ENCODE data around the gene TMCO4.

The TMCO4 gene

GRCh38 chr1:19774180-19774785 lies 25.4 kb downstream of the TMCO4 start:
- DNase-seq = no peak

GRCh38 chr1:19773485-19773884 lies 26.2 kb downstream of the TMCO4 start:
- no peak for DNase-seq

- DNase-seq = peak; percentile 76
Observed at GRCh38 chr1:19772053-19772452, 27.7 kb downstream of the TMCO4 start.

GRCh38 chr1:19771350-19771749 lies 28.4 kb downstream of the TMCO4 start:
- DNase-seq = no peak

- DNase-seq = peak; percentile 30
Observed at GRCh38 chr1:19770436-19771190, 29.1 kb downstream of the TMCO4 start.

GRCh38 chr1:19769211-19769932 lies 30.3 kb downstream of the TMCO4 start:
- no peak for DNase-seq

GRCh38 chr1:19768353-19769210 lies 31.1 kb downstream of the TMCO4 start:
- no peak for DNase-seq

- DNase-seq = no peak
Observed at GRCh38 chr1:19765623-19766022, 34.1 kb downstream of the TMCO4 start.

GRCh38 chr1:19764848-19765247 lies 34.9 kb downstream of the TMCO4 start:
- no peak for DNase-seq

- DNase-seq = peak; percentile 9
Observed at GRCh38 chr1:19762175-19762779, 37.4 kb downstream of the TMCO4 start.

GRCh38 chr1:19759740-19760089 lies 40.0 kb downstream of the TMCO4 start:
- no peak for DNase-seq

- DNase-seq = no peak
Observed at GRCh38 chr1:19758227-19758830, 41.4 kb downstream of the TMCO4 start.

GRCh38 chr1:19757641-19758040 lies 42.1 kb downstream of the TMCO4 start:
- DNase-seq = no peak

GRCh38 chr1:19756480-19756879 lies 43.2 kb downstream of the TMCO4 start:
- DNase-seq = no peak

- no peak for DNase-seq
Observed at GRCh38 chr1:19754482-19754881, 45.2 kb downstream of the TMCO4 start.

- no peak for DNase-seq
Observed at GRCh38 chr1:19752083-19752696, 47.5 kb downstream of the TMCO4 start.

- DNase-seq = no peak
Observed at GRCh38 chr1:19750882-19751276, 48.8 kb downstream of the TMCO4 start.

GRCh38 chr1:19750101-19750881 lies 49.4 kb downstream of the TMCO4 start:
- DNase-seq = no peak

- DNase-seq = no peak
Observed at GRCh38 chr1:19749685-19750084, 50.0 kb downstream of the TMCO4 start.

- DNase-seq = no peak
Observed at GRCh38 chr1:19747761-19748160, 52.0 kb downstream of the TMCO4 start.

- no peak for DNase-seq
Observed at GRCh38 chr1:19744886-19745285, 54.8 kb downstream of the TMCO4 start.
